T47D (cell line): ENCODE measurements around the gene MROH7.

Source experiments
- DNase-seq, 2 experiments: peaks; one replicate each; pipeline versions ENCODE4 v3.0.0 to v3.0.0-alpha.2; 2011 to 2012; ENCODE audit warnings: low read depth in 1 of 2, low spot score in 1 of 2
- JUND ChIP-seq: IDR thresholded peaks from 2 replicates; pipeline ENCODE4 v1.6.1; 2012; ENCODE audit warnings: low read depth
- in situ Hi-C: cut with HindIII; loops from 2 replicates; pipeline ENCODE4 v1.10.0; 2016; ENCODE audit warnings: low sequenced_read_pairs, low pct_unique_long_range_greater_than_20kb

The MROH7 gene

DNA sequence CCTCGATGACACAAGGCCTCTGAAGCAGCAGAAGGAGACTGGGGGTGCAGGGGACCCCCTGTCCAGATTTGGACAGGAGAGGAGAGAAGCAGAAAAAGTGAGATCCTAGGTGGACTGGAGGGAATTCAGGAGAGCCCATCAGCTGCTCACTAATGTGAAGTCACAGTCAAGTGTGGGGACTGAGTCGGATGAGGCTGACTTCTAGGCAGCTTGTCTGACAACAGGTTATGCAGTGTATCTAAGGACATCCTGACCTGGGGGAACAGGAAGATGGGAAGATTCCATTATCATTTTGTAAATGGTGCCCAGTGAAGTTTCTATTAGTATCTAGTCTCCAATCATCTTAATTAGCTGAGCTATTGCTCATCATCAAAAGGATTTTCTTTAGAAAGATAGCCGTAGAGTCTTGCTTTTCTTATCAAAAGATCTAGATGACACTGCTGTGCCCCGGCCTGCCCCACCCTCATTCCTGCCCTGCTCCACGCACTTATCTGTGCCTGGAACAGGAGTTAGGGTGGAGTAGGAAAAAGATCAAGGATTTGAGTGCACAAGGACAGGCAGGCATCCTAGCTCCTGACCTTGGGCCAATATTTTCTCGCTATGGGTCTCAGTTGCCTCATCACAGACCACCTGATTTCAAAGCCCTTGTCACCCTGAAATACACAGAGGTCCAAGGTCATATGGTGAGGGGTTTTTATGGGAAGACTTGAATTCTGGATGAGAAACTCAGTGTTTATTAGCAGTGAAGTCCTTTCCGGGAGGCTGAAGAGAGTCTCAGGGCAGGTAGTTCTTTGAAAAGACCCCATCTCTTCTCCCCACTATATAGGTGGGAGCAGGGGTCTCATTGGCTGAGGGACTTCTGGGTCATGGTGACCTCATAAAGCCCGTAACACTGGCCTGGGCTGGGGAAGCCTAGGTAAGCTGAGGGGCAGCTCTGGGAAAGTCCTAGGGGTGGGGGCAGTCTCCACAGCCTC lies at the start of gene MROH7:
Gene MROH7 (plus strand): TSS at position 924 of the 974 bp plus-strand sequence. CDS start 11,141 bp downstream, outside the sequence.
- TF ChIP-seq JUND, result no peak
- in situ Hi-C loops, result no loop called here
- no peak for DNase-seq

DNA sequence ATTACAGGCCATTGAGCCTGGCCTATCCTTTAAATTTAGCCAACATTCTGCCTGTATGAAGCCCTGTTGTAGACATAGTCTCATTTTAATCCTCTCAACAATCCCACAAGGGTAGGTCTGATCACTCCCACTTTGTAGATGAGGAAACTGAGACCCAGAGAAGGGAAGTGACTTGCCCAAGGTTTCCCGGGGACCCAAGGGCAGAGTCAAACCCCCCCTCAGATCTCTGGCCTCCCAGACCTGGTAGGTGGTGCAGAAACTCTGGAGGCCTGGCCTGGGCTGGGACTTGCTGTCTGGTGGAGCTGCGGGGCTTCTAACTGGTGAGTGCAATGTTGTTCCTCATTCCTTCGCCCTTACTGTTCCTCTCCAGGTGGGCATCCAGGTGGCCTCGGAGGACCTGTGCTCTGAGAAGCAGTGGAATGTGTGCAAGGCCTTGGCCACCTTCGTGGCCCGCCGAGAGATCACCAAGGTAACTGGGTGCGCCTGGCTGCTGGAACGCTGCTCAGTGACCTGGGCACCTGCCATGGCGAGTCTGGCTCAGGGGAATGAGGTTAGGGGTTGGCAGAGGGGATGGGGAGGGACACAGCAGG lies 47.9 kb upstream of the MROH7 start:
- no peak for DNase-seq
- in situ Hi-C loops, result no loop called here
- no peak for TF ChIP-seq JUND

DNA sequence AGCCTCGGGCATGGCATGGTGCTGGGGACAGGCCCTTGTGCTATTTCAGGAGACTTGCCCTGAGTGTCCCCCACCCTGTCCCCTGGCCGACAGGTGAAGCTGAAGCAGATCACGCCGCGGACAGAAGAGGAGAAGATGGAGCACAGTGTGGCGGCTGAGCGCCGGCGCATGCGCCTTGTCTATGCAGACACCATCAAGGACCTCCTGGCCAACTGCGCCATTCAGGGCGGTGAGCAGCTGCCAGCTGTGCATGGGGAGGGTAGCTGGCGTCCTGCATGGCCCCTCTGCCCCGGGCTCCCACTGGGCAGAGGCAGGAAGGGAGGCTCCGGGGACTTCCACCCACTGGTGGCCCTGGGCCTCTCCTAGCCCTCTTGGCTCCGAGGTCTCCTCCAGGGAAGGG lies 47.1 kb upstream of the MROH7 start:
- no peak for TF ChIP-seq JUND
- in situ Hi-C loops, result no loop called here

DNA sequence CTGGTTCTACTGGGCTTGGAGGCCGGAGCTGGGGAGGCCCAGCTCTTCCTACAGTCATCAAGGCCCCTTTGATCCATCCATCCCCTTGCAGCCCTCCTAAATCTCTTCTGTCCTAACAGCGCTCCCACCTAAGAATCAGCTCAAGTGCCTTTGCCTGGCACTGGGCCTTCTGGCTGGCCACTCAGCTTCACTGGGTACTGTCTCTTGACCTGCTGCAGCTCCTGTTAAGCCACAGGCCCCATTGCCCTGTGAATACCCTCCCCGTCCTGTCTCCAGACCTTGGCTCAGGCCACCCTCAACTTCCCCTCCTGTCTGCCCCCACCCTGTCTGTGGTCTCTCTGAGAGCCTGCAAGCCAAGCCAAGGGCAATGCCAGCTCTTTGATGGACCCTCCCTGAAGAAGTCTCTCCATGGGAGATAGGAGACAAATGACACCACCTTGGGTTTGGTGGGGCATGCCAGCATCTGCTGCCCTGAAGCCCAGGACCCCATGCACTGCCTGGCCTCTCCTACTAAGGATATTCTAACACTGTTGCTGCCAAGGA lies 45.6 kb upstream of the MROH7 start:
- no peak for TF ChIP-seq JUND
- DNase-seq, result no peak
- in situ Hi-C loops, result no loop called here

More for the DNA sequence above, 47.1 kb upstream of the MROH7 start:
- no peak for DNase-seq

DNA sequence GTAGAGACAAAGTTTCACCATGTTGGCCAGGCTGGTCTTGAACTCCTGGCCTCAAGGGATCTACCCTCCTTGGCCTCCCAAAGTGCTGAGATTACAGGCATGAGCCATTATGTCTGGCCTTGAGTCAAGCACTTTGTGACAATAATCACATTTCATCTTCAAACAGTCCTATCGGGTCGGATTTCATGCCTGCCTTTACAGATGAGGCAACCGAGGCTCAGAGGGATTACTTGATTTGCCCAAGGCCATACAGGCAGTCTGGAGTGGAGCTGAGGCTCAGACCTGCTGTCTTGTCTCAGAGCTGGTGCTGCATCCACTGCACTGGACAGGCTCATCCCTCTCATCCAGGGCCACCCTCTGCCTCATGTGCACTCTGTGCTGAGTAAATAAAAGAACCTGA lies 44.8 kb upstream of the MROH7 start:
- DNase-seq, result no peak
- in situ Hi-C loops, result no loop called here
- no peak for TF ChIP-seq JUND

DNA sequence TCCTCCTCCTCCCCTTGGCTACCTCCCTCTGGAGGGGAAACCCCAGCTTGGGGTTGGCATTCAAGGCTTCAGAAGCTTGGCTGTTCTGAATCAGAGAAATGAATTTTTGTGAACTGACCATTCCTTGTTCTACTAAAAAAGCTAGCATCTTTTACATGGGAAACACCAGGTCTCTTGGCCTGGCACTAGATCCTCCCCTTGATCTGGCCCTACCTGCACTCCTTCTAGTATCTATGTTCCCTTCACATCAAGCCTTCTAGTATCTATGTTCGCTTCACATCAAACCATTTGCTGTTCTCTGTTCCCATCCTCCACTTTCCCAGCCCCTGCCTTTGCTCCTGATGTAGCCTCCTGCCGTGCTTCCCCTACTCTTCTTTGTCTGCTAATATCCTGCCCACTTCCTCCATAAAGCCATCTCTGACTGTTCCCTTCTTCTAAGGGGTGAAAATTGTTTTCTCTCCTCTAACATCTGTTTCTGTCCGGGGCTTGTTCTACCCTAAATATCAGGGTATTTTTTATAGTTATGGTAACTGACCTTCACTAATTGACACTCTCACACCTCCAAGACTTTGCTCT lies 44.0 kb upstream of the MROH7 start:
- DNase-seq, result no peak
- no peak for TF ChIP-seq JUND
- in situ Hi-C loops, result no loop called here

DNA sequence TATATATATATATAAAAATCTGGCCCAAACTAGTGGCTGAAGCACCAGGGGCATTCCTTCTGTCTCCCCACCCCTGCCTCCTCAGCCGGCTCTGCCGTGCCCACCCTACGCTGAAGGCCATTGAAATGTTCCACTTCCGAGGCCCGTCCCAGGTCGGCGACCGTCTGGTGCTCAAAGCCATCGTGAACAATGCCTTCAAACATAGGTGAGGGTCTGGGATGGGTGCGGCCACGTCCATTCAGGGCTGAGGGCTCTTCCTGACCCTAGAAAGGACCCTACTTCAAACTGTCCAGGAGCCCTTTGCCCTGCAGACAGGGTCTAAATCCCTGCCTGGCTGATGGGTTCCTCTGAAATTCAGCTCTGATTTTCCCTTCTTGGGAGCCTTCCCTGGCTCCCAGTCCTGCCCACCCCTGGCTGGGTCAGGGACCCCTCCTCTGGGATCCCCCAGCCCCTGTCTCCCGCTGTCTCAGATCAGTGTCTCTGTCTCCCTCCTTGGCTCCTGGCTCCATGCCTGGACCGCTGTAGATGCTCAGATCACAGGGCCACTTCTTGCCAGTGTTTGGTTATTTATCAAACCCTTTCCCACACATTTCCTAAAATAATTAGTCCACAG lies 42.3 kb upstream of the MROH7 start:
- no peak for TF ChIP-seq JUND
- in situ Hi-C loops, result no loop called here
- no peak for DNase-seq

DNA sequence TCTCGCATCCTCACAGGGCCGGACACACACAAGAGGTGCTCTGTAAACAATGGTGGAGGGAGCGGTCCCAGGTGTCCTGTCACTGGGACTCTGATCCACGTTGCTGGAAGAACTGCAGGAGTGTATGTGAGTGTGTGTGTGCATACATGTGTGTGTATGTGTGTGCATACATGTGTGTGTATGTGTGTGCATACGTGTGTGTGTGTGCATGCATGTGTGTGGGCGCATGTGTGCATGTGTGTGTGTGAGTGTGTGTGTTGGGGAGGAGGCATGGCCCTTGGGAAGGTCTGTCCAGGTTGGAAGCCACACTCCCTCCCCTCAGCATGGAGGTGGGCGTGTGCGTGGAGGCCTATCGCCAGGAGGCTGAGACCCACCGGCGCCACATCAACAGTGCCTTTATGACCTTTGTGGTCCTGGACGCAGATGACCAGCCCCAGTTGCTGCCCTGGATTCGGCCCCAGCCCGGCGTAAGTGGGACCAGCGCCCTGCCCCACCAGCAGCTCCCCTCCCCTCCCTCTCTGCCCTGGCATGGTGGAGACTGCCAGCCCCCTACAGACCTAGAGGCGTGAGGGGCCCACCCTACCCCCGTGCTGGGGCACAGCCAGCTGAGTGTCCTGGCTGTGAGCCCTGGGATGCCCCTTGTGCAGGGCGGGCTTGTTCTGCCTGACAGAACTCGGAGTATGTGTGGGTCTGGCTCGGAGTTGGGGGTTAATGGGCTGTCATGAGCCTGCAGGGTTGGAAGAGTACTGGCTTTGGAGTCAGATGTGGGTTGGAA lies 40.5 kb upstream of the MROH7 start:
- TF ChIP-seq JUND, result no peak
- DNase-seq, result no peak
- in situ Hi-C loops, result no loop called here

DNA sequence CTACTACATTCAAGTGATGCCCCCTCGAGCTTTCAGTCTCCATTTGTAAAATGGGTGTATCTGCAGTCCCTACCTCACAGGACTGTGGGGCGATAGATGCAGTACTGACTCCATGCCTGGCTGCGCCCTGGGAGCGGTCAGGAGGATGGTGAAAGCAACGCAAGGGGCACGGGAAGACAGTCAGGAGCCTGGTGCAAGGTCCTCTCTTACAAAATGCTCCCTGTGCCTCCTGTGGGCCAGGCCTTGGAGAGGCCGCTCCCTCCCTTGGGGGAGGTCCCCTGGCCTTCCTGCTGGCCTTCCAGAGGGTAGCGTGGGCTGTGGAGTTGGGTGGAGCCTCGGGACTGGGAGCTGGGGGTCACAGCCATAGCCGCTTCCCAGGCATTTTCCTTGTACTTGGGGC lies 39.9 kb upstream of the MROH7 start:
- in situ Hi-C loops, result no loop called here
- no peak for DNase-seq
- no peak for TF ChIP-seq JUND

DNA sequence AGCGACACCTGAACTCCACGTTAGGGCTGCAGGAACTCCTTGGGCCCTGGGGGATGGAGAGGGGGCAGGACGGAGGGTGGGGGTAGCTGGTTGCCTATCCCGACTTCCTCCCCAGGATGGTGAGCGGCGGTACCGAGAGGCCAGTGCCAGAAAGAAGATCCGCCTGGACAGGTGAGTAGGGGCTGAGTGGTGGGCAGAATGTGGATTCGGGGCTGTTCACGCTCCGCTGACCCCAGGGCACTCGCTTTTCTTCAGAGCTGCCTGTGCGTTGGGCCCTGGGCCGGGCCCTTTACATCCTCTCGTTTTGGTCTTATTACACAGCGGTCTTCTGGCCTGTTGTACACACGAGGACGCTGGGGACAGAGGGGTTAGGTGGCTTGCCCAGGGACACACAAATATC lies 39.0 kb upstream of the MROH7 start:
- in situ Hi-C loops, result no loop called here
- no peak for DNase-seq
- TF ChIP-seq JUND, result no peak

DNA sequence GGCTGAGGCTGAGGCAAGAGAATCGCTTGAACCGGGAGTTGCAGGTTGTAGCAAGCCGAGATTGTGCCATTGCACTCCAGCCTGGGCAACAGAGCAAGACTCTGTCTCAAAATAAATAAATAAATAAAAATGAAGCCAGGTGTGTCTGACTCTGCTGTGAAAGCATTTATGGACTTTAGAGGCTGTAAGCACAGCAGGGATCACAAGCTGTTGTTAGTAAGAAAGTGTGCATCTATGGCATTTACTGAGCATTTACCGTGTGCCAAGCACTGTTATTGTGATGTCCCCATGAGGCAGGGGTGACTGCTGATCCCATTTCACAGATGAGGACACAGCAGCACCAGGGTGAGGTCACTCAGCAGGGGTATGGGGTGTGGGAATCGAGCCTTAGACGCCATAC lies 38.3 kb upstream of the MROH7 start:
- no peak for TF ChIP-seq JUND
- in situ Hi-C loops, result no loop called here
- DNase-seq, result no peak

DNA sequence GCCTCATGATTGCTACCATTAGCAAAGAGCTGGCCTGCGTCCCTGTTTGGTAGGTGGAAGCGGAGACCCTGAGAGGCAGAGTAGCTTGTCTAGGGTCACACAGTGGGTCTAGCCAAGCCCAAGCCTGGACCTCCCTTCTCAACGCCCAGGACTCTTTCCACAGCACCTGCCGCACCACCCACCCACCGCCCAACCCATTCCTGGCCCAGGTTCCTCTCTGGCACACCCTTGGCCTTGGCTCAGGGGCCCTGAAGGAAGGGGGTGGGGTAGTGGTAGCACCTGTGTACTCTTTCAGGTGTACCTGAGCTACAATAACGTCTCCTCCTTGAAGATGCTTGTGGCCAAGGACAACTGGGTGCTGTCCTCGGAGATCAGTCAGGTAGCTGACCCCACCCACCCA lies 37.5 kb upstream of the MROH7 start:
- in situ Hi-C loops, result no loop called here
- DNase-seq, result no peak
- no peak for TF ChIP-seq JUND
